HG02571 (cell line): ENCODE measurements around the gene UBR3.
"Not testable (repeated sequence)": the region's sequence is repeated elsewhere in the genome, so short reads cannot be mapped to it uniquely, and the experiment has no call there.

ENCODE experiments used
- ATAC-seq: cut with Tn5 transposase; IDR thresholded peaks from one replicate; pipeline ENCODE4 v1.9.1; 2021; ENCODE audit warnings: mild to moderate bottlenecking, moderate library complexity; ENCODE audit not compliant: unreplicated experiment

Gene UBR3

GRCh38 chr2:169827272-169828140 lies at the start of gene UBR3:
TSS of gene UBR3 (plus strand) at chr2:169827454. CDS start at chr2:169827508, 54 bp downstream.
- peak; percentile 76 for ATAC-seq

GRCh38 chr2:169778446-169778845 lies 48.8 kb upstream of the UBR3 start:
- ATAC-seq: no peak

GRCh38 chr2:169781249-169782013 lies 45.8 kb upstream of the UBR3 start:
- ATAC-seq: no peak

GRCh38 chr2:169782513-169782912 lies 44.7 kb upstream of the UBR3 start:
- ATAC-seq: no peak

- ATAC-seq: no peak
Measured at GRCh38 chr2:169790581-169790980, 36.7 kb upstream of the UBR3 start.

- no peak for ATAC-seq
Measured at GRCh38 chr2:169795181-169795580, 32.1 kb upstream of the UBR3 start.

- ATAC-seq: no peak
Measured at GRCh38 chr2:169796441-169796840, 30.8 kb upstream of the UBR3 start.

GRCh38 chr2:169797601-169798000 lies 29.7 kb upstream of the UBR3 start:
- ATAC-seq: no peak

GRCh38 chr2:169798397-169798717 lies 28.9 kb upstream of the UBR3 start:
- ATAC-seq: no peak

- peak; percentile 96 for ATAC-seq
Measured at GRCh38 chr2:169798718-169799592, 28.3 kb upstream of the UBR3 start, which contains the start of gene SSB. TSS of gene SSB (plus strand) at chr2:169798871. CDS start at chr2:169800961, 2,090 bp downstream.

GRCh38 chr2:169803480-169803879 lies 23.8 kb upstream of the UBR3 start:
- ATAC-seq: no peak

- no peak for ATAC-seq
Measured at GRCh38 chr2:169806586-169806985, 20.7 kb upstream of the UBR3 start.

GRCh38 chr2:169808221-169808620 lies 19.0 kb upstream of the UBR3 start:
- no peak for ATAC-seq

GRCh38 chr2:169815849-169816248 lies 11.4 kb upstream of the UBR3 start:
- no peak for ATAC-seq

GRCh38 chr2:169816961-169817360 lies 10.3 kb upstream of the UBR3 start:
- not testable (repeated sequence) for ATAC-seq

- not testable (repeated sequence) for ATAC-seq
Measured at GRCh38 chr2:169817369-169817768, 9.9 kb upstream of the UBR3 start.

- ATAC-seq: no peak
Measured at GRCh38 chr2:169818241-169818640, 9.0 kb upstream of the UBR3 start.

- no peak for ATAC-seq
Measured at GRCh38 chr2:169819106-169819505, 8.1 kb upstream of the UBR3 start.

GRCh38 chr2:169820101-169820500 lies 7.2 kb upstream of the UBR3 start:
- ATAC-seq: not testable (repeated sequence)

GRCh38 chr2:169822036-169822435 lies 5.2 kb upstream of the UBR3 start:
- ATAC-seq: no peak

- no peak for ATAC-seq
Measured at GRCh38 chr2:169822785-169823392, 4.4 kb upstream of the UBR3 start.
